Muscle layer of duodenum (tissue), 2 donors: ENCODE results near the gene RPL7A.
A peak's percentile ranks its signal among the peaks of the same experiment; 100 is the strongest.
"Not testable (repeated sequence)": the region's sequence is repeated elsewhere in the genome, so short reads cannot be mapped to it uniquely, and the experiment has no call there.

Source experiments
- H3K27ac ChIP-seq: one replicate; pipeline ENCODE4 v1.7.0; 2013; ENCODE audit warnings: mild to moderate bottlenecking, low read length
- H3K27me3 ChIP-seq: one replicate; pipeline ENCODE4 v1.7.0; 2013; ENCODE audit warnings: low read depth, mild to moderate bottlenecking, control low read depth, low read length
- H3K36me3 ChIP-seq, 2 donors: one replicate each; pipeline ENCODE4 v1.7.0; 2013; ENCODE audit warnings: low read length in 2 of 2, control low read depth in 1 of 2, mild to moderate bottlenecking in 1 of 2; ENCODE audit not compliant: insufficient read depth in 2 of 2, control insufficient read depth in 1 of 2
- H3K4me1 ChIP-seq, 2 donors: one replicate each; pipeline ENCODE4 v1.7.0; 2013; ENCODE audit warnings: low read length in 2 of 2, mild to moderate bottlenecking in 2 of 2, control low read depth in 1 of 2, moderate library complexity in 1 of 2; ENCODE audit not compliant: insufficient read depth in 2 of 2, control insufficient read depth in 1 of 2
- H3K4me3 ChIP-seq, 2 donors: one replicate each; pipeline ENCODE4 v1.7.0; 2013; ENCODE audit warnings: low read length in 2 of 2, low read depth in 1 of 2, mild to moderate bottlenecking in 1 of 2
- H3K9me3 ChIP-seq, 2 donors: one replicate each; pipeline ENCODE4 v1.7.0; 2013; ENCODE audit warnings: low read length in 2 of 2, control low read depth in 1 of 2, mild to moderate bottlenecking in 1 of 2; ENCODE audit not compliant: control insufficient read depth in 1 of 2
- donor health status: healthy.

RPL7A gene

DNA sequence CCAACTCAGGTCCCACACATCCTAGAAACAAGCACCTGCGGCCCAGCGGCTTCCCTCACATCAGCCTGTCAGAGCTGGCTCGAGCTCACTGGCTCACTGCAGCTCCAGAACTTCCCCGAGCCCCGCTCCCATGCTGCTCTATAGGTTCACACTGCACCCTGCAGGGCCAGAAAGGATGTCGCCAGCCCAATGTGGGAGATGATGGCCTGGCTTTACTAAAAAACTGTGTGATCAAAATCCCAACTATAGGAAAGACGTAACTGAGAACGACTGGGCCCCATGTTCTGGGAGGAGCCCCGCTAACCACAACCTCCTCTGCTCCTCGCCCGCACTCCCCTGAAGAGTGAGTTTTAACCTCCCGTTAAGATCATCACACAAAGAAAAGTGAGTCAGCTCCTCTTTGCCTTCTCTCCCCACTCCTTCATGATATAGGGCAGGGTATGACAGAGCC, 23.3 kb downstream of the RPL7A start:
- Histone ChIP-seq H3K4me1 (peaks cover 16 to 53% of the 10 kb centered on the region in 2 donors), H3K36me3 (peaks cover 23 to 24% of the 10 kb centered on the region in 2 donors), H3K9me3 (no peaks in the 10 kb centered on the region), H3K4me3 (no peak overlapping the region), H3K27me3 (no peaks in the 10 kb centered on the region), H3K27ac (no peak overlapping the region)

DNA sequence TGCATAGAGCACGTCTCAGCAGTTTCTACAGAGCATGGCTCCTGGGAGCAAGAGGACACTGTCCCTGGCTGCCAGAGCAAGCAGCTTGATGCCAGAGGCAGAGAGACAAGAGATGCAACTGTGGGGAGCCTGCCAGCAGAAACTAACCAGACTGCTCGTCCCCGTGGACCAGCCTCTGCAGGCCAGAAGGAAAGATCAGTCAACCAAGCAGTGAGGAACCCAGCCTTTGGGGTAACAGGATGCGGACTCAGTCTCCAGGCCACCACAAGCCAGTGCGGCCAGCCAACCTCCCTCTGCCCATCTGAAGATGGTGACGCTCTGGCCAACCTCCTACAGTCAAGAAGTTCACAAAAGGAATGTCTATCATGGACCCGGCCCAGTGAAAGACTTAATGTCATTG, 24.1 kb downstream of the RPL7A start:
- no peak overlapping the region for H3K4me3 ChIP-seq
- no peak overlapping the region for H3K27ac ChIP-seq
- peaks cover 15 to 16% of the 10 kb centered on the region in 2 donors for H3K36me3 ChIP-seq
- H3K9me3 ChIP-seq, result no peaks in the 10 kb centered on the region
- H3K4me1 ChIP-seq, result peaks cover 16 to 58% of the 10 kb centered on the region in 2 donors
- H3K27me3 ChIP-seq, result no peaks in the 10 kb centered on the region

DNA sequence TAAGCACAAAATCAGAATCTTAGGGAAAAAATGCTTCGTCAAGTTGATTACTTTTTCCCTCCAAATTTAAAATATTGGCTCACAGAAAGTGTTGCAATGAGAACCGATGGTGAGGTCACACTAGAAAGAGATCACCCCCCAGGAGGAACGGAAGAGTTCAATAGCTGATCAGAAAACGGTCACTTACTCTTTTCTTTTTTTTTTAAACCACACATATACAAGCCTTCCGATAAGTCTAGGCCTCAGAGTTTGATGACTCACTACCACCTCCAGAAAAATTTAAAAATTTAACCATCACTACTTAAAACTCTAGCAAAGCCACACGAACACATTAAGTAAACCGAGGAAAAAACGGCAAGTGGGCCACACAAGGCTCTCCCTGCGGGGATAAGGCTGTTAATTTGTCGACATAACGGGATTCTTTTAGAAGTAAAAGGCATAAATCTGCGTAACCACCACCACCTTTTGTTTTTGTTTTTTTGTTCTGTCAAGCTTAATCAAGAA, 26.6 kb downstream of the RPL7A start:
- Histone ChIP-seq H3K36me3 (peaks cover 10 to 12% of the 10 kb centered on the region in 2 donors), H3K27me3 (no peaks in the 10 kb centered on the region), H3K27ac (peak overlapping the region; percentile 82), H3K4me1 (peaks cover 13 to 39% of the 10 kb centered on the region in 2 donors), H3K9me3 (no peaks in the 10 kb centered on the region), H3K4me3 (peak overlapping the region; percentile 91 to 94)

DNA sequence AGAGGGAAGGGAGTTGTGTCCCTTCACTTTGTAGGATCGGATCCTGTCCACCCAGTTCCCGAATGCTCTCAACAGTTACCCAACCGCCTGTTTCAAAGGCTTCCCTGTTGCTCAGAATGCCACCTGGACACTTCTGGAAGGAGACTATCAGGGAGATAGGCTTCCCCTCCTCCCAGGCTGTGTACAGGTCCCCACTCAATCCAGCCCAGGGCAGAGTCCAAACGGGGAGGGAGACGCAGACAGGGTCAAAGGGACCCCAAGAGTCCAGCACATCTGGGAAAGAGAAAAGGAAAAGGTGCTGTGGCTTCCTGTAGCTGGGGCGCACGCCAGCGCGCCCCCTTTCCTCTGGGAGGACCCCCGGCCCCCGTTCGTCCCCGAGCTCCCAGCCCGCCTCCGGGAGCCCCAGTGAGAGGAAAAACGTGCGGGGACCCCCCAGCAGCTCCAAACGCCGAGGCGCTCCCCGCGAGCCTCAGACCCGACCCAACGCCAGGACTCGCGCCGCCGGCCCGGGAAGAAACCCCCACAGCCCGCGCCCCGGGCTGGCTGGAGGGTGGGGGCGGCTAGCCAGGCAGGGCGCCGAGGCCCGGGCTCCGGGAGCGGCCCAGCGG, 27.2 kb downstream of the RPL7A start:
- Histone ChIP-seq H3K9me3 (no peaks in the 10 kb centered on the region), H3K27me3 (no peaks in the 10 kb centered on the region), H3K27ac (peak overlapping the region; percentile 82), H3K36me3 (peaks cover 5 to 12% of the 10 kb centered on the region in 2 donors), H3K4me1 (peaks cover 9 to 34% of the 10 kb centered on the region in 2 donors), H3K4me3 (peak overlapping the region; percentile 91 to 94)

DNA sequence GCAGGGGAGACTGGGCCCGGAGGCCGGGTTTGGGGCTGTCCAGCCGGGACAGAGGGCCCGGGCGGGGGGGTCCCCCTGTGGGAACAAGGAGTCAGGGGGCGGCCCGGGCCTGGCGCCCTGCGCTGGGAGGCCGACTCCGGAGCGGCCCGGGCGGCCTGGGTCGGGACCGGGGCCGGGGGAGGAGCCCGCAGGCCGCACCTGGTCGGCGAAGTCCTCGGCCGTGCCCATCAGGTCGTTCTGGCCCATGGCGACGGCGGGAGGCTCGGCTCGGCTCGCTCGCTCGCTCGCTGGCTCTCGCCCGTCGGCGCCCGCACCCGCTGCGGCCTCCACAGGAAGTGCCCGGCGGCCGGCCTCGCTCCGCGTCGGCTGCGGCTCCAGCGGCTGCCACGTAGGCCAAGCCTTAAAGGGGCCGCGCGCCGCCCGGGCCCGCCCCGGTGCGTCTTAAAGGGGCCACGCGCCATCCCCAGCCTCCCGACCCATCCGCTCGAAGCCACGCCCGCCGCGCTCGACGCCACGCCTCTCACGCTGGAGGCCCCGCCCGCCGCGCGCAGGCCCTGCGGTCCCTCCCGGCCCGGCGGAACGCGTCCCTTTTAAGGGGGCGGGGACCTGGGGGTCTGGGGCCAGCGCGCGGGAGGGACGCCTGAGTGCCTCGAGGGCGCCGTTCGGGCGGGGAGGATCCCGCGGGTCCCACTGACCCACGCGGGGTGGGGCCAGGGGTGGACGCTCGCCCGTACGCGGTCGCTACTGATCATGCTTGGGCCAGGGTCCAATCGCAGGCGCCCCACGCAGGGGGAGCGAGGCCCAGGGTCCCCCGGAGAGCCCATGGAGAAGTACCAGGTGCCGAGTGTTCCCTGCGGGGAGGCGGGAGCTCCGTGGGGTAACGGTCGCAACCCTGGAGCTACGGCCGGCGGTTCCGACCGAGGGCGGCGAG, 28.0 kb downstream of the RPL7A start, which contains the start of the genes STKLD1 and SURF4:
Gene STKLD1 (plus strand): TSS at position 643 of the 931 bp plus-strand sequence. CDS start 108 bp downstream, at position 751.
Gene SURF4 (minus strand): TSS at position 337 of the 931 bp plus-strand sequence. CDS start 91 bp downstream, at position 246.
- Histone ChIP-seq H3K27me3 (no peaks in the 10 kb centered on the region), H3K4me3 (peak within 1 kb of the TSS; percentile 91 to 94), H3K27ac (peak within 1 kb of the TSS; percentile 82), H3K4me1 (peaks cover 7 to 30% of the 10 kb centered on the region in 2 donors), H3K36me3 (peaks cover 0 to 12% of the 10 kb centered on the region in 2 donors), H3K9me3 (no peaks in the 10 kb centered on the region)

DNA sequence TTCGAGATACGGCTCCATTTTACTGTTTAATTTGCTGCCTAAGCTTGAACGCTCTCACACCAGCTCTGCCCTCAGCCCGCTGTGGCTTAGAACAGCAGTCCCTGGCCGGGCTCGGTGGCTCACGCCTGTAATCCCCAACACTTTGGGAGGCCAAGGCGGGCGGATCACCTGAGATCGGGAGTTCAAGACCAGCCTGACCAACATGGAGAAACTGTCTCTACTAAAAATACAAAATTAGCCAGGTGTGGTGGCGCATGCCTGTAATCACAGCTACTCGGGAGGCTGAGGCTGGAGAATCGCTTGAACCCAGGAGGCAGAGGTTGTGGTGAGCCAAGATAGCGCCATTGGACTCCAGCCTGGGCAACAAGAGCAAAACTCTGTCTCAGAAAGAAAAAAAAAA, 29.3 kb downstream of the RPL7A start:
- not testable (repeated sequence) for H3K27ac ChIP-seq, H3K27me3 ChIP-seq, H3K9me3 ChIP-seq, H3K4me3 ChIP-seq
- Histone ChIP-seq H3K36me3 (peaks cover 0 to 12% of the 10 kb centered on the region in 2 donors), H3K4me1 (peaks cover 4 to 17% of the 10 kb centered on the region in 2 donors)

DNA sequence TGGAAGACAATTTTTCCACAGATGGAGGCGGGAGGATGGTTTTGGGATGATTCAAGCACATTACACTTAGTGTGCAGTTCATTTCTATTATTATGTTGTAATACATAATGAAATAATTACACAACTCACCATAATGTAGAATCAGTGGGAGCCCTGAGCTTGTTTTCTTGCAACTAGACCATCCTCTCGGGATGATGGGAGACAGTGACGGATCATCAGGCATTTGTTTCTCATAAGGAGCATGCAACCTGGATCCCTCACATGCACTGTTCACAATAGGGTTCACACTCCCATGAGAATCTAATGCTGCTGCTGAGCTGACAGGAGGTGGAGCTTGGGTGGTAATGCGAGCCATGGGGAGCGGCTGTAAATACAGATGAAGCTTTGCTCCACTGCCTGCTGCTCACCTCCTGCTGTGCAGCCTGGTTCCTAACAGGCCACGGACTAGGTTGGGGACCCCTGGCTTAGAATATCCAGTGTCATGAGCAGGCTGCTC, 29.8 kb downstream of the RPL7A start:
- Histone ChIP-seq H3K9me3 (no peaks in the 10 kb centered on the region), H3K27me3 (no peaks in the 10 kb centered on the region), H3K36me3 (peaks cover 0 to 10% of the 10 kb centered on the region in 2 donors), H3K4me3 (no peak overlapping the region), H3K27ac (no peak overlapping the region), H3K4me1 (peaks cover under 1 to 12% of the 10 kb centered on the region in 2 donors)

DNA sequence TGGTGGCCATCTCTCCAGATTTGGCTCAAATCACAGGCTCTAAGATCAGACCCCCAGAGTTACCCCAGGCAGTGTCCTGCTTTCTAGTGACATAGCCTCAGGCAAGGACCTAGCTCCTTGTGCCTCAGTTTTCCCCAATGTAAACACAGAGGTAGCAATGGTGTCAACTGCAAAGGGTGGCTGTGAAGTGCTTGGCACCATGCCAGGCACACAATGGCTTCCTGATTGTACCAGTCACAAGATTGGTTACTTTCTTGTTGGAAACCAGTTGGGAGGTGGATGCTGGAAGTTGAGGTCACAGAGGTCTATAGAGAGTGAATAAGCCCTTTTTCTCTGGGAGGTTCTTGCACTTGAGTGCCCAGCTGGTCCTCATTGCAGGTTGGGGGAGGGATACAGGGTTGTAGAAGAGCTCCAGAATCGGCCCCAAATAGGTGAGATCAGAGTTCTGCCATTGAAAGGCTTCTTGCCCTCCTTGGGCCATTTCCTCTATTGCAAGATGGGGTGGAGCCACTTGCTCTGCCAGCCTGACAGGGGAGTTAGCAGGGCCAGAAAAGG, 30.5 kb downstream of the RPL7A start:
- no peak overlapping the region for H3K4me3 ChIP-seq
- no peak overlapping the region for H3K27ac ChIP-seq
- H3K4me1 ChIP-seq, result peaks cover 0 to 5% of the 10 kb centered on the region in 2 donors

DNA sequence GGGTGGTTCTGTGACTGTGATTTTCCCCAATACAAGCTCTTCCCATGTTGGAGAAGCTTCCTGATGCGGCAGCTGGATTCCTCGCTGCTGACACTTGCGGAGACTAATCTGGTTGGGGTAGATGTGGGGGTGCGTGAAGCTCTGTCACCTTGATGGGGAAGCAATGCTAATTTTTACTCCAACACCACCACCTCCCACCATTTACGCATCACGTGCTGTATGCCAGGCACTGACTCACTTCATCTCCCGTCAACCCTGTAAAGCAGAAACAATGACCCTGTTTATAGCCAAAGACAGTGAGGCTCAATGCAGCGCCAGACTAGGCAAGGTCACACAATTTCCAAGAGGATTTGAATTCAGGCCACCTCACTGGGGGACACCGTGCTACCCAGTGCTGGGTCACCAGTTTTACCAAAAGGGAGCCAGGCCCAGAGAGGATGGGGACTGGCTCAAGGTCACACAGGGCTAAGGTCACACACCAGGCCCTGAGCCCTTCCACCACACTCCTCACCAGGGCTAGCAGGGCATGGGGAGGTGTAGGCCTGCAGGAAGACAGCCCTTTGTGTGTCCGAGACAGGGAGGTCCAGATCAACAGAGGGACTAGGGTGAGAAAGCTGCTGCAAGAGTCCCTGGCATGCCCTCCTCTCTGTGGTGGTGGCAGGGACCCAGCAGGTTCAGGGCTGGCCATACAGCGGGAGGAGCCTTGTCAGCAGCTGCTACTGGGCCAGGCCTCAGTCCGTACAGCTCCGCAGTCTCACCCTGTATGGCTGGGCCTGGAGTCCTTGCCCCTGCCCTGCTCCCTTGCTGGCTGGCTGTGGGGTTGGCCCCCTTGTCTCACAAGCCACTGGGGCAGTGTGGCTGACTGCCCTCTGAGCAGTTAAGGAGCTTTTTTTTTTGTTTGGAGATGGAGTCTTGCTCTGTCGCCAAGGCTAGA, 31.4 kb downstream of the RPL7A start:
- Histone ChIP-seq H3K9me3 (no peaks in the 10 kb centered on the region), H3K27ac (no peak overlapping the region)

More for the DNA sequence above, 30.5 kb downstream of the RPL7A start:
- H3K27me3 ChIP-seq, result no peaks in the 10 kb centered on the region
- peaks cover 0 to 7% of the 10 kb centered on the region in 2 donors for H3K36me3 ChIP-seq
- H3K9me3 ChIP-seq, result no peaks in the 10 kb centered on the region

DNA sequence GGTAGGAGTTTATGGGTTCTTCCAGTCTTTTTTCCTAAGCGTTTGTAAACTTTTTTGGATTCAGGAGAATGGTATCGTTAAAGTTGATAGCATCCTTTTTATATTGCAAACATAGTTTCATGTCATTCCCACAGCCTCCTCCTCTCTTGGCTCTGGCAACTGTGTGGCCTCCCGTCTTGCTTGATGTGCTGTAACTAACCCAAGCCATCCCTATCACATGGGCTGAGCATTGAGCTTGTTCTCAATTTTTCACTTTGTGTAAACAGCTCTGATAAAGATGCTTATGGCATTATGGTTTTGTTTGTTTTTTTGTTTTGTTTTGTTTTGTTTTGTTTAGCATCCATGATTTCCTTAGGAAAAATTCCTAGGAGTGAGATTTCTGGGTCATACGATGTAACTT, 32.7 kb downstream of the RPL7A start:
- Histone ChIP-seq H3K9me3 (no peaks in the 10 kb centered on the region), H3K4me3 (no peak overlapping the region), H3K36me3 (peaks cover 0 to under 1% of the 10 kb centered on the region in 2 donors), H3K4me1 (peaks cover 0 to 5% of the 10 kb centered on the region in 2 donors), H3K27me3 (no peaks in the 10 kb centered on the region), H3K27ac (no peak overlapping the region)

More for the DNA sequence above, 31.4 kb downstream of the RPL7A start:
- H3K36me3 ChIP-seq, result peaks cover 0 to 7% of the 10 kb centered on the region in 2 donors
- H3K4me3 ChIP-seq, result no peak overlapping the region
- no peaks in the 10 kb centered on the region for H3K27me3 ChIP-seq
- peaks cover 0 to 5% of the 10 kb centered on the region in 2 donors for H3K4me1 ChIP-seq
